OCI-LY1 (cell line): ENCODE data around the gene PRKCB.

ENCODE experiments used
- H2AFZ ChIP-seq: fragments of 200-600 bp; sonication (generic), shearing (Covaris generic); 2 replicates; pipeline ENCODE4 v1.6.0; 2014; ENCODE audit warnings: antibody characterized with exemption, mild to moderate bottlenecking, low read length
- H3F3A ChIP-seq: fragments of 200-600 bp; sonication (generic), shearing (Covaris generic); 2 replicates; pipeline ENCODE4 v1.6.0; 2014; ENCODE audit warnings: mild to moderate bottlenecking, antibody characterized with exemption, low read length, moderate library complexity; ENCODE audit not compliant: insufficient read depth
- H3K27ac ChIP-seq: fragments of 200-600 bp; sonication (generic); 2 replicates; pipeline ENCODE4 v1.5.1; 2014; ENCODE audit warnings: low read length, mixed run types, mild to moderate bottlenecking, low read depth; ENCODE audit not compliant: poor library complexity, severe bottlenecking
- H3K27me3 ChIP-seq: fragments of 200-600 bp; sonication (generic); 2 replicates; pipeline ENCODE4 v1.6.0; 2014; ENCODE audit warnings: antibody characterized with exemption, mild to moderate bottlenecking, low read length, moderate library complexity; ENCODE audit not compliant: insufficient read depth
- H3K36me3 ChIP-seq: fragments of 200-600 bp; sonication (generic); 2 replicates; pipeline ENCODE4 v1.6.1; 2014; ENCODE audit warnings: mild to moderate bottlenecking, antibody characterized with exemption, low read length, moderate library complexity, mixed read lengths; ENCODE audit not compliant: insufficient read depth
- H3K4me1 ChIP-seq: fragments of 200-600 bp; sonication (generic); 2 replicates; pipeline ENCODE4 v1.5.1; 2014; ENCODE audit warnings: mild to moderate bottlenecking, low read length, moderate library complexity; ENCODE audit not compliant: insufficient read depth, severe bottlenecking
- H3K4me2 ChIP-seq: fragments of 200-600 bp; sonication (generic), shearing (Covaris generic); 2 replicates; pipeline ENCODE4 v1.6.1; 2014; ENCODE audit warnings: low read length
- H3K4me3 ChIP-seq: fragments of 200-600 bp; sonication (generic); 2 replicates; pipeline ENCODE4 v1.5.1; 2014; ENCODE audit warnings: low read length, low read depth, mild to moderate bottlenecking, mixed read lengths; ENCODE audit not compliant: poor library complexity, severe bottlenecking
- H3K79me2 ChIP-seq: fragments of 200-600 bp; shearing (Covaris generic); 2 replicates; pipeline ENCODE4 v1.6.1; 2016; ENCODE audit warnings: mixed run types, low read length, mixed read lengths; ENCODE audit not compliant: insufficient read depth
- H3K9ac ChIP-seq: fragments of 200-600 bp; sonication (generic), shearing (Covaris generic); 2 replicates; pipeline ENCODE4 v1.6.1; 2014; ENCODE audit warnings: mild to moderate bottlenecking, low read length, mixed read lengths
- H3K9me2 ChIP-seq: fragments of 200-600 bp; sonication (generic), shearing (Covaris generic); 2 replicates; pipeline ENCODE4 v1.6.1; 2014; ENCODE audit warnings: low read depth, mild to moderate bottlenecking, low read length, mixed read lengths
- H3K9me3 ChIP-seq: fragments of 200-600 bp; shearing (Covaris generic); 2 replicates; pipeline ENCODE4 v1.6.1; 2014; ENCODE audit warnings: low read length, mixed read lengths
- H4K20me1 ChIP-seq: fragments of 200-600 bp; sonication (generic), shearing (Covaris generic); 2 replicates; pipeline ENCODE4 v1.6.0; 2016; ENCODE audit warnings: mild to moderate bottlenecking, low read length; ENCODE audit not compliant: insufficient read depth
- EZH2 ChIP-seq: fragments of 200-600 bp; sonication (generic), shearing (Covaris generic); IDR thresholded peaks from 2 replicates; pipeline ENCODE4 v1.8.0; 2017; ENCODE audit warnings: borderline replicate concordance, mixed run types, mild to moderate bottlenecking, antibody characterized with exemption, low read length, moderate library complexity, mixed read lengths
- TF ChIP-seq, protein P1 (sequence below): fragments of 200-600 bp; sonication (generic), shearing (Covaris generic); IDR thresholded peaks from 2 replicates; pipeline ENCODE4 v1.5.1; 2017; ENCODE audit warnings: mild to moderate bottlenecking, antibody characterized with exemption, low read length, moderate library complexity, mixed read lengths

Gene PRKCB

GRCh38 chr16:24070851-24071250 is 235.1 kb downstream of the PRKCB start:
- H2AFZ ChIP-seq: no peak overlapping the region
- H3K36me3 ChIP-seq: no peaks in the 10 kb centered on the region
- peaks cover 19% of the 10 kb centered on the region for H3K4me1 ChIP-seq
- H3K9me3 ChIP-seq: no peaks in the 10 kb centered on the region
- TF ChIP-seq, protein P1, sequence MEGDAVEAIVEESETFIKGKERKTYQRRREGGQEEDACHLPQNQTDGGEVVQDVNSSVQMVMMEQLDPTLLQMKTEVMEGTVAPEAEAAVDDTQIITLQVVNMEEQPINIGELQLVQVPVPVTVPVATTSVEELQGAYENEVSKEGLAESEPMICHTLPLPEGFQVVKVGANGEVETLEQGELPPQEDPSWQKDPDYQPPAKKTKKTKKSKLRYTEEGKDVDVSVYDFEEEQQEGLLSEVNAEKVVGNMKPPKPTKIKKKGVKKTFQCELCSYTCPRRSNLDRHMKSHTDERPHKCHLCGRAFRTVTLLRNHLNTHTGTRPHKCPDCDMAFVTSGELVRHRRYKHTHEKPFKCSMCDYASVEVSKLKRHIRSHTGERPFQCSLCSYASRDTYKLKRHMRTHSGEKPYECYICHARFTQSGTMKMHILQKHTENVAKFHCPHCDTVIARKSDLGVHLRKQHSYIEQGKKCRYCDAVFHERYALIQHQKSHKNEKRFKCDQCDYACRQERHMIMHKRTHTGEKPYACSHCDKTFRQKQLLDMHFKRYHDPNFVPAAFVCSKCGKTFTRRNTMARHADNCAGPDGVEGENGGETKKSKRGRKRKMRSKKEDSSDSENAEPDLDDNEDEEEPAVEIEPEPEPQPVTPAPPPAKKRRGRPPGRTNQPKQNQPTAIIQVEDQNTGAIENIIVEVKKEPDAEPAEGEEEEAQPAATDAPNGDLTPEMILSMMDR: peak; percentile 80
- no peak for TF ChIP-seq EZH2
- no peak overlapping the region for H3K27ac ChIP-seq
- H3K9ac ChIP-seq: no peak overlapping the region
- H3F3A ChIP-seq: no peaks in the 10 kb centered on the region
- H4K20me1 ChIP-seq: no peaks in the 10 kb centered on the region
- H3K4me2 ChIP-seq: no peak overlapping the region
- H3K9me2 ChIP-seq: no peaks in the 10 kb centered on the region
- no peak overlapping the region for H3K4me3 ChIP-seq
- no peaks in the 10 kb centered on the region for H3K27me3 ChIP-seq
- H3K79me2 ChIP-seq: no peaks in the 10 kb centered on the region

DNA sequence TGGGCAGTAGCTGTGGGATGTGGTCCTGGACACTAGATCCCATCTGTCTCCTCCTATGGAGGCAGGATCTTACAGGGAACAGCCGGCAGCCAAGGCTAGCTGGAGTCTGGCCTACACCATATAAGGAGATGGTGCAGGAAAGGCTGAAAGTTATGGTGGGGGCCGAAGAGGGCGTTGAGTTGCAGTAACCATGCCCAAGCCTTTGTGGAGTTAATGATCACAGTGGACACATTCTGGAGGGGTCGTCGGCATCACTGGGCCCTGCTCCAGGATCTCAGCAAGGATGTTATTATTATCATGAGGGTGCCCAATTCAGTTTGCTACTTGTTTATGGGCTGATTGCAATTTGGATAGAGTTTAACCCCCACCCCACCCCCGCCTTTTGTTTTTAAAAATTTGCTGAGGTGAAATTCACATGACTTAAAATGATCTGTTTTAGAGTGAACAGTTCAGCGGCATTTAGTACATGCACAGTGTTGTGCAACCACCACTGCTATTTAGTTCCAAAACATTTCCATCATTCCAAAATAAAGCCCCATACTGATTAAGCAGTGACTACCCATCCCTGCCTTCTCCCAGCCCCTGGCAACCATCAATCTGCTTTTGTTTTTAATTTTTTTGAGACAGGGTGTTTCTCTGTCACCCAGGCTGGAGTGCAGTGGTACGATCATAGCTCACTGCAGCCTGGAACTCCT is 236.0 kb downstream of the PRKCB start:
- no peak overlapping the region for H2AFZ ChIP-seq
- no peak overlapping the region for H3K4me3 ChIP-seq
- H3K79me2 ChIP-seq: no peaks in the 10 kb centered on the region
- H4K20me1 ChIP-seq: no peaks in the 10 kb centered on the region
- TF ChIP-seq, protein P1: no peak
- peaks cover 28% of the 10 kb centered on the region for H3K4me1 ChIP-seq
- no peaks in the 10 kb centered on the region for H3K9me3 ChIP-seq
- H3K9me2 ChIP-seq: no peaks in the 10 kb centered on the region
- H3K27me3 ChIP-seq: no peaks in the 10 kb centered on the region
- H3K4me2 ChIP-seq: no peak overlapping the region
- H3K9ac ChIP-seq: no peak overlapping the region
- no peaks in the 10 kb centered on the region for H3F3A ChIP-seq
- no peaks in the 10 kb centered on the region for H3K36me3 ChIP-seq
- H3K27ac ChIP-seq: no peak overlapping the region

- Histone ChIP-seq H3K4me3 (no peak overlapping the region), H4K20me1 (no peaks in the 10 kb centered on the region), H3K9ac (no peak overlapping the region), H3K79me2 (no peaks in the 10 kb centered on the region), H2AFZ (no peak overlapping the region), H3K27me3 (no peaks in the 10 kb centered on the region), H3K4me2 (no peak overlapping the region), H3K9me2 (no peaks in the 10 kb centered on the region), H3K9me3 (no peaks in the 10 kb centered on the region), H3K27ac (peak overlapping the region; percentile 55), H3K36me3 (no peaks in the 10 kb centered on the region), H3F3A (no peaks in the 10 kb centered on the region), H3K4me1 (peaks cover 29% of the 10 kb centered on the region)
- TF ChIP-seq, protein P1: no peak
- TF ChIP-seq EZH2: no peak
Measured at GRCh38 chr16:24073321-24073720, 237.5 kb downstream of the PRKCB start.
